Measurements from ENCODE around the gene CNGA2.

The CNGA2 gene

GRCh38 chrX:151722241-151722846 is 12.2 kb upstream of the CNGA2 start:
- Histone ChIP-seq H3K36me3 (ENCODE audit: control insufficient read depth, low read length) (no peaks in the 10 kb centered on the region), H3K27ac (ENCODE audit: low read depth, low read length) (no peak overlapping the region), H3K4me1 (ENCODE audit: control insufficient read depth, low read length) (no peaks in the 10 kb centered on the region), H3K27me3 (ENCODE audit: control insufficient read depth, low read length) (no peaks in the 10 kb centered on the region), H4K20me1 (ENCODE audit: control insufficient read depth, insufficient read depth, low read depth, low read length) (no peaks in the 10 kb centered on the region), H3K4me2 (ENCODE audit: low read length) (no peak overlapping the region), H3F3A (ENCODE audit: control insufficient read depth, insufficient read depth) (no peaks in the 10 kb centered on the region), H3K9me2 (replicated peaks; ENCODE audit: control insufficient read depth, low read length) (no peaks in the 10 kb centered on the region), H3K79me2 (ENCODE audit: control insufficient read depth, low read length) (no peaks in the 10 kb centered on the region), H3K4me3 (ENCODE audit: low read length) (no peak overlapping the region), H3K9me3 (ENCODE audit: control insufficient read depth, insufficient read depth, low read length) (no peaks in the 10 kb centered on the region)
- no peak for TF ChIP-seq EZH2phosphoT487 (IDR thresholded peaks at IDR 0.05; ENCODE audit: borderline replicate concordance, low read length)

- H3K4me3 ChIP-seq (ENCODE audit: low read length) = no peak overlapping the region
- H3F3A ChIP-seq (ENCODE audit: control insufficient read depth, insufficient read depth) = no peaks in the 10 kb centered on the region
- no peaks in the 10 kb centered on the region for H3K4me1 ChIP-seq (ENCODE audit: control insufficient read depth, low read length)
- no peaks in the 10 kb centered on the region for H3K79me2 ChIP-seq (ENCODE audit: control insufficient read depth, low read length)
- no peaks in the 10 kb centered on the region for H3K36me3 ChIP-seq (ENCODE audit: control insufficient read depth, low read length)
- no peaks in the 10 kb centered on the region for H4K20me1 ChIP-seq (ENCODE audit: control insufficient read depth, insufficient read depth, low read depth, low read length)
- no peaks in the 10 kb centered on the region for H3K9me2 ChIP-seq (replicated peaks; ENCODE audit: control insufficient read depth, low read length)
- H3K27ac ChIP-seq (ENCODE audit: low read depth, low read length) = no peak overlapping the region
- no peak overlapping the region for H3K4me2 ChIP-seq (ENCODE audit: low read length)
- no peaks in the 10 kb centered on the region for H3K27me3 ChIP-seq (ENCODE audit: control insufficient read depth, low read length)
- no peaks in the 10 kb centered on the region for H3K9me3 ChIP-seq (ENCODE audit: control insufficient read depth, insufficient read depth, low read length)
- TF ChIP-seq EZH2phosphoT487 (IDR thresholded peaks at IDR 0.05; ENCODE audit: borderline replicate concordance, low read length) = no peak
- no peak for TF ChIP-seq CTCF (IDR thresholded peaks at IDR 0.05; ENCODE audit: low read depth, low read length, poor library complexity, severe bottlenecking)
Observed at GRCh38 chrX:151723156-151723760, 11.3 kb upstream of the CNGA2 start.

GRCh38 chrX:151724563-151725337 is 9.8 kb upstream of the CNGA2 start:
- no peaks in the 10 kb centered on the region for H3K9me3 ChIP-seq (ENCODE audit: control insufficient read depth, insufficient read depth, low read length)
- no peak overlapping the region for H3K27ac ChIP-seq (ENCODE audit: low read depth, low read length)
- H3K9me2 ChIP-seq (replicated peaks; ENCODE audit: control insufficient read depth, low read length) = no peaks in the 10 kb centered on the region
- no peak overlapping the region for H3K4me3 ChIP-seq (ENCODE audit: low read length)
- H3K4me2 ChIP-seq (ENCODE audit: low read length) = no peak overlapping the region
- no peaks in the 10 kb centered on the region for H3K36me3 ChIP-seq (ENCODE audit: control insufficient read depth, low read length)
- TF ChIP-seq CTCF (IDR thresholded peaks at IDR 0.05; ENCODE audit: low read depth, low read length, poor library complexity, severe bottlenecking) (no peak), EZH2phosphoT487 (IDR thresholded peaks at IDR 0.05; ENCODE audit: borderline replicate concordance, low read length) (no peak)
- H4K20me1 ChIP-seq (ENCODE audit: control insufficient read depth, insufficient read depth, low read depth, low read length) = no peaks in the 10 kb centered on the region
- no peaks in the 10 kb centered on the region for H3K79me2 ChIP-seq (ENCODE audit: control insufficient read depth, low read length)
- no peaks in the 10 kb centered on the region for H3F3A ChIP-seq (ENCODE audit: control insufficient read depth, insufficient read depth)
- H3K27me3 ChIP-seq (ENCODE audit: control insufficient read depth, low read length) = no peaks in the 10 kb centered on the region
- H3K4me1 ChIP-seq (ENCODE audit: control insufficient read depth, low read length) = no peaks in the 10 kb centered on the region

GRCh38 chrX:151725338-151725614 is 9.3 kb upstream of the CNGA2 start:
- Histone ChIP-seq H3K27ac (ENCODE audit: low read depth, low read length) (no peak overlapping the region), H3K4me2 (ENCODE audit: low read length) (no peak overlapping the region), H3K9me3 (ENCODE audit: control insufficient read depth, insufficient read depth, low read length) (no peaks in the 10 kb centered on the region), H3K79me2 (ENCODE audit: control insufficient read depth, low read length) (no peaks in the 10 kb centered on the region), H3K4me1 (ENCODE audit: control insufficient read depth, low read length) (no peaks in the 10 kb centered on the region), H3K27me3 (ENCODE audit: control insufficient read depth, low read length) (no peaks in the 10 kb centered on the region), H4K20me1 (ENCODE audit: control insufficient read depth, insufficient read depth, low read depth, low read length) (no peaks in the 10 kb centered on the region), H3K36me3 (ENCODE audit: control insufficient read depth, low read length) (no peaks in the 10 kb centered on the region), H3F3A (ENCODE audit: control insufficient read depth, insufficient read depth) (no peaks in the 10 kb centered on the region), H3K4me3 (ENCODE audit: low read length) (no peak overlapping the region), H3K9me2 (replicated peaks; ENCODE audit: control insufficient read depth, low read length) (no peaks in the 10 kb centered on the region)
- no peak for TF ChIP-seq EZH2phosphoT487 (IDR thresholded peaks at IDR 0.05; ENCODE audit: borderline replicate concordance, low read length)
- no peak for TF ChIP-seq CTCF (IDR thresholded peaks at IDR 0.05; ENCODE audit: low read depth, low read length, poor library complexity, severe bottlenecking)

Data from DOHH2 (cell line).